Activated naive CD4-positive, alpha-beta T cell treated with anti-CD3 and anti-CD28 coated beads, Interleukin-2, amount 10 ng/mL, durations not matched to agents 7 days and 5 days (primary cell): ENCODE measurements around the gene UMAD1.

Experiments
- CTCF ChIA-PET: fragments of 350-600 bp; sonication (Branson Sonifier 250); formaldehyde crosslinking; loops from one replicate; lab custom pipeline; 2021; ENCODE audit warnings: antibody characterized with exemption; lab: Charles Lee
- DNase-seq: peaks from one replicate; pipeline ENCODE4 v3.0.0-alpha.2; 2020
- H3K27ac Mint-ChIP-seq: one replicate; pipeline ENCODE4 v1.8.0; 2021; ENCODE audit warnings: mild to moderate bottlenecking, moderate library complexity, mixed read lengths
- H3K27me3 Mint-ChIP-seq: one replicate; pipeline ENCODE4 v1.8.0; 2021; ENCODE audit warnings: mild to moderate bottlenecking, mixed read lengths
- H3K36me3 Mint-ChIP-seq: one replicate; pipeline ENCODE4 v1.8.0; 2021; ENCODE audit warnings: mixed read lengths
- H3K4me1 Mint-ChIP-seq: one replicate; pipeline ENCODE4 v1.8.0; 2021; ENCODE audit warnings: mixed read lengths
- H3K4me3 Mint-ChIP-seq: one replicate; pipeline ENCODE4 v1.8.0; 2021; ENCODE audit warnings: mild to moderate bottlenecking, moderate library complexity, mixed read lengths
- H3K9me3 Mint-ChIP-seq: one replicate; pipeline ENCODE4 v1.8.0; 2021; ENCODE audit warnings: mixed read lengths

UMAD1 gene

GRCh38 chr7:7706101-7706511 lies 65.6 kb downstream of the UMAD1 start:
- H3K4me3 Mint-ChIP-seq = no peak overlapping the region
- no peak for DNase-seq
- H3K9me3 Mint-ChIP-seq = no peaks in the 10 kb centered on the region
- no peak overlapping the region for H3K27ac Mint-ChIP-seq
- peaks cover 3% of the 10 kb centered on the region for H3K4me1 Mint-ChIP-seq
- CTCF ChIA-PET = no interaction called here
- H3K36me3 Mint-ChIP-seq = no peaks in the 10 kb centered on the region
- H3K27me3 Mint-ChIP-seq = no peaks in the 10 kb centered on the region

DNA sequence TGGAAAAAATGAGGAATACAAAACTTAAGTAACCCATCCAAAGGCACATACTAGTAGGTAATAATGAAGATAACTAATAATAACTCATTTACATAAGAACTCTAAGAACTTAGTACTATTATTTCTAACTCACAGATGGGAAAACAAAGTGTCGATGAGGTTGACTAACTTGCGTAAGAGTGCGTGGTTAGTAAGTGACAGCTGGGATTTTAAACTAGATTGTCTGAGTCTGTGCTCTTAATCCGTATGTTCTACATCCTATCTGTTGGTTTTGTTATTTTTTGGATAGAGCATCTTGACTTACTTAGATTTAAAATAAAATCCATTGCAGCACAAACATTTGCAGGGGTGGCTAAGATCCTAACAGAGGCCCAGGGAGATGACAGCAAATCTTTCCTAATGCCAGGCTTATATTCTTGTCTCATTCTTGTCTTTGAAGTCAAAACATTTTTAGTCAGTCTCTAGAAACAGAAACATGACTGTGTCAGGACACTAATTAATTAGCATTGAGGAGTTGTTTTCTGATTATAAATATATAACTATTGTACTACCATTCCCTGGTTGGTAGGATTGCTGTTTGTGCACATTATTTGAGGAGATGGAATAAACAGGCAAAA lies 66.1 kb downstream of the UMAD1 start:
- no peak for DNase-seq
- Mint-ChIP-seq H3K4me1 (peaks cover 3% of the 10 kb centered on the region), H3K4me3 (no peak overlapping the region), H3K9me3 (no peaks in the 10 kb centered on the region), H3K27me3 (no peaks in the 10 kb centered on the region), H3K36me3 (no peaks in the 10 kb centered on the region), H3K27ac (no peak overlapping the region)
- CTCF ChIA-PET = no interaction called here

DNA sequence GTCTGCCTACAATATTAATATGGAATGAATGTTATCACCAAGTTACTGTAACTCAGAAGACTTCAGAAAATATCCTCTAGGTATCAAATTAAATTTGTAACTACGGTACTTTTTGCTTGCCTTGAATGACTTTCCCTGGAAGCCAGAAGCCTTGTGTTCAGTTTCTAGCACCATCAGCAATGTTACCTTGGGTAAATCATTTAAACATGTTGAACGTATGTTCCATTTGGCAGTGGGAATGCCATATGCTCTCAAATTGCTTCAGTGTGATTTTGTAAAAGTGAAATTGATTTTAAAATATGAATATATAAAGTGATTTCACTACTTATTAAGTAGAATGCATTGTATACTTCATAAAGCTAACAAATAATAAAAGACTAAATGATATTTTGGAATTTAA lies 66.7 kb downstream of the UMAD1 start:
- no peak overlapping the region for H3K27ac Mint-ChIP-seq
- H3K4me1 Mint-ChIP-seq = peaks cover 3% of the 10 kb centered on the region
- no peaks in the 10 kb centered on the region for H3K36me3 Mint-ChIP-seq
- H3K9me3 Mint-ChIP-seq = no peaks in the 10 kb centered on the region
- no peaks in the 10 kb centered on the region for H3K27me3 Mint-ChIP-seq
- H3K4me3 Mint-ChIP-seq = no peak overlapping the region
- DNase-seq = no peak
- CTCF ChIA-PET = no interaction called here

DNA sequence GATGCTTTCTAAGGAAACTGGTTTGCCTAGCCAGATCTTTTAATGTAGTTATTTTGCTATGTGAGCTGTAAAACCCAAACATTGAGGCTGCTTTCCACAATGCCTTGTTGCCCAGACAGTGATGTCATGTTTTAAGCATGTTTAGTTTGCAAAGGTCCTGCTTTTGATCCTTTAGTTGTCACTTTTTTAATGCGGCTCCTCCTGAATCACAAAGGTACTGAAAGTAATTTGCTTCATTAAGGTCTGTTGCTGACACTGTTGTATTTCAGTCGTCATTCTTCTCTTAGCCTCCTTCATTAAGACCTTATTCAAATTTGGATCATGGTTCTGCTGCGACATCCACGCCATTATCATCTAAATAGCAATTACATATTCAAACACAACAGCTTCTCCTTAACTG lies 67.3 kb downstream of the UMAD1 start:
- Mint-ChIP-seq H3K4me3 (no peak overlapping the region), H3K9me3 (no peaks in the 10 kb centered on the region), H3K36me3 (no peaks in the 10 kb centered on the region), H3K4me1 (peaks cover 3% of the 10 kb centered on the region), H3K27ac (no peak overlapping the region), H3K27me3 (no peaks in the 10 kb centered on the region)
- CTCF ChIA-PET = no interaction called here
- DNase-seq = no peak

DNA sequence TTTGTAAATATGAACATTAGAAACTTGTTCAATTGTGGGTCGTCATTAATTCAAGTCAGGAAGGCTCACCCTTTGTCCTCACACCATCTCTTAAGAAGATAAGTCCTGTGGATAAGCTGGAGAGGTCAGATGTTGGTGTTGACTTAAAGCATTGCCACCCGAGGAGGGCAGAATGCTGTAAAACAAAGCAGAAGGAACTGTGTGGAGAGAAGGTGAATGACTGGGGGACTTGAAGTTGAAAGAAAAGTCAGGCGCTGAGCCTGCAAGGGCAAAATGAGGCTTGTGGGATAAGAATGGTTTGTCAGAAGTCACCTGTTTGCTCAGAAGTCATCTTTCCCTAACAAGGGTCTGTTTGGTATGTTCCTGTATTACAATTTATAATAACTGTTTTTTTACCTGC lies 68.7 kb downstream of the UMAD1 start:
- CTCF ChIA-PET = no interaction called here
- H3K27ac Mint-ChIP-seq = no peak overlapping the region

DNA sequence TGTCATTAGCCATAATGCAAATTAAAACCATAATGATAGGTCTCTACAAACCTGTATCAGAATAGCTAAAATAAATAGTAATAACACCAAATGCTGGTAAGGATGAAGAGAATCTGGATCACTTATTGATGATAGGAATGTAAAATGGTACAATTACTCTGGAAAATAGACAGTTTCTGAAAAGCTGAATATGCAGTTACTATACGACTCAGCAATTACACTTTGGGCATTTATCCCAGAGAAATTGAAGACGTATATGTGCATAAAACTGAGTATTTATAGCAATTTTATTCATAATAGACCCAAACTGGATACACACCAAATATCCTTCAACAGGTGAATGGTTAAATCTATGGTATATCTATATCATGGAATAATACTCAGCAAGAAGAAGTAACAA lies 69.9 kb downstream of the UMAD1 start:
- Mint-ChIP-seq H3K4me3 (no peak overlapping the region), H3K27ac (no peak overlapping the region), H3K27me3 (no peaks in the 10 kb centered on the region), H3K9me3 (no peaks in the 10 kb centered on the region), H3K4me1 (peaks cover 4% of the 10 kb centered on the region), H3K36me3 (no peaks in the 10 kb centered on the region)
- no peak for DNase-seq
- CTCF ChIA-PET = no interaction called here

More for the DNA sequence above, 68.7 kb downstream of the UMAD1 start:
- no peak for DNase-seq
- Mint-ChIP-seq H3K4me1 (peaks cover 4% of the 10 kb centered on the region), H3K27me3 (no peaks in the 10 kb centered on the region), H3K36me3 (no peaks in the 10 kb centered on the region), H3K4me3 (no peak overlapping the region), H3K9me3 (no peaks in the 10 kb centered on the region)

GRCh38 chr7:7713730-7714129 lies 73.2 kb downstream of the UMAD1 start:
- H3K4me3 Mint-ChIP-seq = no peak overlapping the region
- no peak overlapping the region for H3K27ac Mint-ChIP-seq
- no peaks in the 10 kb centered on the region for H3K27me3 Mint-ChIP-seq
- H3K4me1 Mint-ChIP-seq = peaks cover 7% of the 10 kb centered on the region
- CTCF ChIA-PET = no interaction called here
- H3K36me3 Mint-ChIP-seq = no peaks in the 10 kb centered on the region
- DNase-seq = no peak
- no peaks in the 10 kb centered on the region for H3K9me3 Mint-ChIP-seq

DNA sequence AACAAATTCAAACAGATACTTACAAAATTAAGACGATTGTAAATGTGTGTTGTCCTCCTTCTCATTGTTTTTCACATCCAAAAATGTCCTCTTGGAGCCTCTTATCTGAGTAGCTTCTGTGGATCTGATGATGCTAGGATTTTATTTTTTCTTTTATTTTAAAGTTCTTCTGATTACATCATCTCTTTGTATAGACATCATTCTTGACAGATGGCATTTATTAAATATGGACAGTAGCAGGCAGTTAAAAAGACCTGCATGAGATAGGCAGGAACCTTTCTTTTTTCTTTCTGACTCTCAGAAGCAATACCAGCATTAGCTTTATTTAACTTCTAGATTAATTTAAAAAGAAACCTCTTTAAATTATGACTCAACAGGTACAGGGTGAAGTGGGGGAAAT lies 77.9 kb downstream of the UMAD1 start, which contains the start of gene RPA3:
Gene RPA3, minus strand, starts transcription at position 116 of the 400 bp plus-strand sequence. CDS start 78,189 bp downstream, outside the sequence.
- peak within 1 kb of the TSS; percentile 75 for H3K27ac Mint-ChIP-seq
- H3K4me1 Mint-ChIP-seq = peaks cover 15% of the 10 kb centered on the region
- CTCF ChIA-PET = interaction anchor here (1.2 to 2.2 kb wide), 4 partner anchors 11 to 46 kb away, joined by 3 to 8 read pairs (median 6); no protein-coding TSS in a partner anchor
- DNase-seq = no peak
- no peak within 1 kb of the TSS for H3K4me3 Mint-ChIP-seq
- no peaks in the 10 kb centered on the region for H3K9me3 Mint-ChIP-seq
- H3K36me3 Mint-ChIP-seq = peaks cover 2% of the 10 kb centered on the region
- no peaks in the 10 kb centered on the region for H3K27me3 Mint-ChIP-seq

DNA sequence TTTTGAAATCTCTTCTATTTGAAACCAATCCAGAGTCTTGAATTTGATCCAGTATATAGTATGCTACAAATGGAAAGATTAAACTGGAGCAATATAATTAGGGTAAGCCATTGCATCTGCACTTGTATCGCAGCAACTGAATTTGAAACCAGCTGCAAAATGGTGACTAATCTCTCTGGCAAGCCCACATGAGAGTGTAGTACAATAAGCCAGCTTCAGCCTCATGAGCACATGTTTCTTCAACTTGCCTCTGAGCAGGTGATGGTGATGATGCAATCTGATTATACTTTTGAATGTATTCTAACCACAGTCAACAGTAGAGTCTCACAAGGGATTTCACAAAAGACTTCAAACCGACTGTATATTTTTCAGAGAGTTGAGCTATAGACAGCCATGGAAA lies 78.7 kb downstream of the UMAD1 start:
- Mint-ChIP-seq H3K27ac (peak overlapping the region; percentile 75), H3K27me3 (no peaks in the 10 kb centered on the region), H3K4me1 (peaks cover 15% of the 10 kb centered on the region), H3K36me3 (peaks cover 2% of the 10 kb centered on the region), H3K4me3 (no peak overlapping the region), H3K9me3 (no peaks in the 10 kb centered on the region)
- CTCF ChIA-PET = interaction anchor here (1.2 to 2.2 kb wide), 4 partner anchors 38 to 46 kb away, joined by 4 to 8 read pairs (median 8); no protein-coding TSS in a partner anchor
- DNase-seq = peak; percentile 42

- Mint-ChIP-seq H3K27me3 (no peaks in the 10 kb centered on the region), H3K27ac (no peak overlapping the region), H3K4me3 (no peak overlapping the region), H3K9me3 (no peaks in the 10 kb centered on the region), H3K4me1 (peaks cover 15% of the 10 kb centered on the region), H3K36me3 (peaks cover 2% of the 10 kb centered on the region)
- CTCF ChIA-PET = interaction anchor here (2.0 to 2.2 kb wide), 2 partner anchors 39 to 45 kb away, joined by 8 read pairs; no protein-coding TSS in a partner anchor
- no peak for DNase-seq
Measured at GRCh38 chr7:7720193-7720592, 79.6 kb downstream of the UMAD1 start.

- Mint-ChIP-seq H3K4me3 (no peak overlapping the region), H3K9me3 (peaks cover 3% of the 10 kb centered on the region), H3K27ac (no peak overlapping the region), H3K4me1 (peaks cover 15% of the 10 kb centered on the region), H3K36me3 (peaks cover 4% of the 10 kb centered on the region), H3K27me3 (no peaks in the 10 kb centered on the region)
- CTCF ChIA-PET = interaction anchor here (0.7 to 2.0 kb wide), 2 partner anchors 15 to 39 kb away, joined by 3 to 8 read pairs; no protein-coding TSS in a partner anchor
- DNase-seq = no peak
Measured at GRCh38 chr7:7720750-7721621, 80.4 kb downstream of the UMAD1 start.

GRCh38 chr7:7731732-7732131 lies 91.2 kb downstream of the UMAD1 start:
- no peak for DNase-seq
- no peak overlapping the region for H3K27ac Mint-ChIP-seq
- no peaks in the 10 kb centered on the region for H3K27me3 Mint-ChIP-seq
- CTCF ChIA-PET = interaction anchor here (0.6 kb wide), 1 partner anchor 29 kb away, joined by 3 read pairs; no protein-coding TSS in a partner anchor
- H3K4me3 Mint-ChIP-seq = no peak overlapping the region
- H3K9me3 Mint-ChIP-seq = peaks cover 2% of the 10 kb centered on the region
- no peaks in the 10 kb centered on the region for H3K4me1 Mint-ChIP-seq
- no peaks in the 10 kb centered on the region for H3K36me3 Mint-ChIP-seq

DNA sequence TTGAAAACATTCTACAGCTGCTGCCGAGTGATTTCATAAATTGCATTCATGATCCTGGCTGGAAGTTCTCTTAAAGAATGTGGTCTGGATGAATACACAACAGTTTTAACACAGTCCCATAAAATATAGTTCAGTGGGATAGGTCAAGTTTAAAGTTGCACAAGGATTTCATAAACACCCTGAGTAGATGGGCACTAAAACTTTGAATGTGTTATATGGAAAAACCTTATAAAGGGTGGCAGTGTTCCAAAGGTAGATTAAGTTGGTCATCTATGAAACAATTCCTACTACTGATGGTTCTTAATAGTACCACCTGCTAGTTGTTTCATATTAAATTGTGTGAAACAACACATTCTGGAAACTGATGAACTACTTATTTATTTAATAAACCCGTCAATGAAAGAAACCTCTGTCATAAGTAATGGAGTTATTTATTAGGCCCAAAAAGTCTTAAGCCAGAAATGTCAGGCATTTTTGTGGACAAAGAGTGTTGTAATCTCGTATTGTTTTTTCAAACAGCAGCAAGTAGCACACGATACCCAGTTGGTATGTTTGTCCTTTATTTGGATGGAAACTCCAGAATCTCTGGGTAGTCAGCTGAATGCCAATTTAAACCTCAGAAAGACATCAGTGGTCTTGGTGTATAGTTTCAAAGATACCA lies 92.2 kb downstream of the UMAD1 start:
- H3K27me3 Mint-ChIP-seq = no peaks in the 10 kb centered on the region
- no peak overlapping the region for H3K27ac Mint-ChIP-seq
- no peaks in the 10 kb centered on the region for H3K4me1 Mint-ChIP-seq
- H3K36me3 Mint-ChIP-seq = no peaks in the 10 kb centered on the region
- no peaks in the 10 kb centered on the region for H3K9me3 Mint-ChIP-seq
- CTCF ChIA-PET = no interaction called here
- no peak for DNase-seq
- H3K4me3 Mint-ChIP-seq = no peak overlapping the region

- H3K27me3 Mint-ChIP-seq = no peaks in the 10 kb centered on the region
- no peaks in the 10 kb centered on the region for H3K9me3 Mint-ChIP-seq
- DNase-seq = no peak
- CTCF ChIA-PET = interaction anchor here (0.9 kb wide), 1 partner anchor 15 kb away, joined by 3 read pairs; no protein-coding TSS in a partner anchor
- no peaks in the 10 kb centered on the region for H3K36me3 Mint-ChIP-seq
- H3K4me1 Mint-ChIP-seq = no peaks in the 10 kb centered on the region
- H3K27ac Mint-ChIP-seq = no peak overlapping the region
- H3K4me3 Mint-ChIP-seq = no peak overlapping the region
Measured at GRCh38 chr7:7736671-7737070, 96.1 kb downstream of the UMAD1 start.
